GM23248 (cell line): ENCODE measurements around the gene CAVIN3.

ENCODE experiments used
- EZH2 ChIP-seq: fragments of 200-600 bp; sonication (generic); IDR thresholded peaks from 2 replicates; pipeline ENCODE4 v1.6.1; 2018; ENCODE audit warnings: antibody characterized with exemption, mild to moderate bottlenecking; ENCODE audit not compliant: insufficient read depth, poor library complexity, severe bottlenecking
- EZH2phosphoT487 ChIP-seq: fragments of 200-600 bp; sonication (generic); IDR thresholded peaks from 2 replicates; pipeline ENCODE4 v1.6.1; 2018; ENCODE audit warnings: antibody characterized with exemption, moderate library complexity, mild to moderate bottlenecking, low read depth; ENCODE audit not compliant: insufficient read depth

GRCh38 chr11:6271598-6271997 is 48.7 kb downstream of the CAVIN3 start:
- no peak for TF ChIP-seq EZH2
- no peak for TF ChIP-seq EZH2phosphoT487
